Endothelial cell of umbilical vein (primary cell): ENCODE results near the gene WHRN. TPM values are rescaled to one million over a fixed set of nuclear protein-coding genes. Genes with fewer than 3 reads are reported as not detected.

Experiments used
- BruUV-seq: library from RNA; stranded (reverse); fragments of 400-500 nt; replicated peaks from 2 replicates; lab custom pipeline; 2021; lab: Mats Ljungman, UMichigan
- CTCF ChIA-PET: fragments of 300-600, 350-600 bp; sonication (Branson Sonifier 250); formaldehyde crosslinking; loops from one replicate; lab custom pipeline; 2021; ENCODE audit warnings: antibody characterized with exemption, inconsistent platforms; lab: Charles Lee
- POLR2A ChIA-PET: fragments of 300-600, 350-600 bp; sonication (Branson Sonifier 250); formaldehyde crosslinking; loops from one replicate; lab custom pipeline; 2021; ENCODE audit warnings: antibody characterized with exemption, inconsistent platforms; lab: Charles Lee
- DNase-seq: peaks from one replicate; pipeline ENCODE4 v3.0.0-alpha.2; 2011; ENCODE audit warnings: low read depth, low spot score
- FAIRE-seq: peaks from 2 replicates; lab custom pipeline; 2011; peaks lifted over from hg19 to GRCh38; lab: Jason Lieb, UNC
- H2AFZ ChIP-seq: 2 replicates; pipeline ENCODE4 v1.6.0; 2012; ENCODE audit warnings: low read depth, low read length, control low read depth, inconsistent platforms
- H3K27ac ChIP-seq: 2 replicates; pipeline ENCODE4 v1.5.1; 2011; ENCODE audit warnings: low read depth, mild to moderate bottlenecking, control low read depth, low read length, moderate library complexity; ENCODE audit not compliant: insufficient read depth
- H3K27me3 ChIP-seq, 2 experiments: 2 replicates each; pipeline versions ENCODE4 v1.6.0 to v1.6.1; 2011; ENCODE audit warnings: low read length in 2 of 2, mixed read lengths in 1 of 2; ENCODE audit not compliant: control insufficient read depth in 2 of 2, insufficient read depth in 2 of 2
- H3K36me3 ChIP-seq, 2 experiments: 2 replicates in 1 of 2; 3 replicates in 1 of 2; pipeline ENCODE4 v1.5.1; 2011; ENCODE audit warnings: low read length in 2 of 2, mild to moderate bottlenecking in 1 of 2, moderate library complexity in 1 of 2; ENCODE audit not compliant: control insufficient read depth in 2 of 2, insufficient read depth in 2 of 2; ENCODE audit errors: extremely low read depth in 1 of 2
- H3K4me1 ChIP-seq: 3 replicates; pipeline ENCODE4 v1.5.1; 2011; ENCODE audit warnings: mild to moderate bottlenecking, low read length; ENCODE audit not compliant: control insufficient read depth, insufficient read depth; ENCODE audit errors: extremely low read depth
- H3K4me2 ChIP-seq: 2 replicates; pipeline ENCODE4 v1.6.1; 2011; ENCODE audit warnings: low read length, control low read depth, mixed read lengths; ENCODE audit not compliant: insufficient read depth
- H3K4me3 ChIP-seq, 3 experiments: fragments of 200-600 bp in 1 of 3; sonication (generic), shearing (Covaris generic) in 1 of 3; replicated peaks in 1 of 3; 2 replicates each; pipeline ENCODE4 v1.5.1; 2011 to 2016; ENCODE audit warnings: control low read depth in 3 of 3, low read length in 3 of 3, mild to moderate bottlenecking in 2 of 3, inconsistent platforms in 1 of 3, low read depth in 1 of 3, moderate library complexity in 1 of 3; ENCODE audit not compliant: insufficient read depth in 1 of 3
- H3K79me2 ChIP-seq: 2 replicates; pipeline ENCODE4 v1.6.0; 2012; ENCODE audit warnings: low read length, inconsistent platforms; ENCODE audit not compliant: control insufficient read depth, insufficient read depth
- H3K9ac ChIP-seq: replicated peaks from 2 replicates; pipeline ENCODE3; 2011; ENCODE audit warnings: low read length, control low read depth; ENCODE audit not compliant: insufficient read depth; ENCODE audit errors: extremely low read depth
- H3K9me1 ChIP-seq: replicated peaks from 3 replicates; pipeline ENCODE4 v1.6.0; 2011; ENCODE audit warnings: mild to moderate bottlenecking, low read length; ENCODE audit not compliant: control insufficient read depth, insufficient read depth; ENCODE audit errors: extremely low read depth
- H3K9me3 ChIP-seq: replicated peaks from 2 replicates; pipeline ENCODE4 v1.5.1; 2012; ENCODE audit warnings: low read length, inconsistent platforms; ENCODE audit not compliant: control insufficient read depth, insufficient read depth
- H4K20me1 ChIP-seq: replicated peaks from 2 replicates; pipeline ENCODE3; 2011; ENCODE audit warnings: mild to moderate bottlenecking, low read length; ENCODE audit not compliant: control insufficient read depth, insufficient read depth; ENCODE audit errors: extremely low read depth
- CTCF ChIP-seq, 2 donors: IDR thresholded peaks; 1 replicate in 1 of 2; 2 replicates in 1 of 2; pipeline ENCODE4 v1.5.1; 2011; ENCODE audit warnings: low read length in 2 of 2, mild to moderate bottlenecking in 2 of 2, moderate library complexity in 2 of 2, control low read depth in 1 of 2, inconsistent platforms in 1 of 2, low read depth in 1 of 2; ENCODE audit not compliant: insufficient read depth in 1 of 2; ENCODE audit errors: extremely low read depth in 1 of 2
- EZH2 ChIP-seq: IDR thresholded peaks from 2 replicates; pipeline ENCODE4 v1.6.1; 2012; ENCODE audit warnings: borderline replicate concordance, low read depth, mild to moderate bottlenecking, moderate library complexity, low read length, inconsistent platforms; ENCODE audit not compliant: severe bottlenecking
- FOS ChIP-seq: IDR thresholded peaks from 2 replicates; pipeline ENCODE4 v1.6.1; 2011; ENCODE audit warnings: mild to moderate bottlenecking, low read length, moderate library complexity, borderline replicate concordance; ENCODE audit not compliant: insufficient read depth
- GATA2 ChIP-seq: IDR thresholded peaks from 2 replicates; pipeline ENCODE4 v1.7.0; 2011; ENCODE audit warnings: low read depth, mild to moderate bottlenecking, moderate library complexity, mixed read lengths, low read length; ENCODE audit not compliant: insufficient read length, insufficient read depth
- JUN ChIP-seq: IDR thresholded peaks from 2 replicates; pipeline ENCODE4 v1.6.1; 2011; ENCODE audit warnings: borderline replicate concordance, low read depth; ENCODE audit not compliant: insufficient read length, insufficient read depth
- MAX ChIP-seq: IDR thresholded peaks from 2 replicates; pipeline ENCODE4 v1.6.1; 2011; ENCODE audit not compliant: insufficient read depth, insufficient read length
- MYC ChIP-seq: IDR thresholded peaks from one replicate; pipeline ENCODE4 v1.6.1; 2011; ENCODE audit warnings: mild to moderate bottlenecking, low read depth, low read length
- POLR2A ChIP-seq: IDR thresholded peaks from 2 replicates; pipeline ENCODE4 v1.6.1; 2012; ENCODE audit warnings: low read depth, mild to moderate bottlenecking, control low read depth, low read length
- POLR2AphosphoS5 ChIP-seq: IDR thresholded peaks from 2 replicates; pipeline ENCODE4 v1.6.1; 2012; ENCODE audit warnings: low read depth, mild to moderate bottlenecking, control low read depth, low read length, moderate library complexity; ENCODE audit not compliant: insufficient read depth
- dilution Hi-C: fragments of 300-500 bp; cut with MboI; formaldehyde crosslinking; loops from one replicate; pipeline ENCODE4 v1.15.0; 2019; ENCODE audit warnings: low sequenced_read_pairs; ENCODE audit not compliant: extremely low pct_ligation_motif_present
- intact Hi-C: fragments of 100-400 bp; cut with micrococcal nuclease; formaldehyde crosslinking; loops from one replicate; pipeline ENCODE4 v1.10.0; 2022
- polyA plus RNA-seq, 4 experiments: library from polyadenylated mRNA; depleted of rRNA in 3 of 4; stranded (reverse) in 3 of 4; unstranded in 1 of 4; fragments of >200 nt; gene quantifications; 2 replicates each; pipeline versions ENCODE4 v1.2.1 to v1.2.3, GENCODE V29; 2011 to 2012; ENCODE audit warnings: missing spikeins in 1 of 4
- total RNA-seq: library from RNA; stranded (reverse); gene quantifications from 2 replicates; pipeline ENCODE4 v1.2.3, GENCODE V29; 2021

WHRN gene
- total and polyA plus RNA-seq, 2 donors (not counting 3 experiments of a cell fraction or from before 2014, with no cell fraction given): 0.35 to 0.69 TPM

GRCh38 chr9:114459464-114459863, 45.8 kb downstream of the WHRN start:
- Histone ChIP-seq H3K9me1 (no peaks in the 10 kb centered on the region), H3K4me1 (no peaks in the 10 kb centered on the region), H3K36me3 (no peaks in the 10 kb centered on the region), H2AFZ (no peak overlapping the region), H3K9ac (no peak overlapping the region), H3K79me2 (no peaks in the 10 kb centered on the region), H3K4me3 (no peak overlapping the region), H3K27ac (no peak overlapping the region), H4K20me1 (no peaks in the 10 kb centered on the region), H3K27me3 (peaks cover 2 to 9% of the 10 kb centered on the region in 2 experiments), H3K4me2 (no peak overlapping the region), H3K9me3 (no peaks in the 10 kb centered on the region)
- dilution Hi-C loops: no loop called here
- ChIA-PET POLR2A (no interaction called here), CTCF (interaction anchor here (1.3 kb wide), 1 partner anchor 15 kb away, joined by 3 read pairs; no protein-coding TSS in a partner anchor)
- DNase-seq: no peak
- intact Hi-C loops: no loop called here
- no peak for FAIRE-seq
- BruUV-seq: no TSS peak
- TF ChIP-seq JUN: no peak
- TF ChIP-seq MYC: no peak
- TF ChIP-seq MAX: no peak

GRCh38 chr9:114456929-114457328, 48.3 kb downstream of the WHRN start:
- no peak overlapping the region for H3K4me2 ChIP-seq
- CTCF ChIA-PET: interaction anchor here (0.6 to 1.5 kb wide), 2 partner anchors 23 to 50 kb away, joined by 3 read pairs; no protein-coding TSS in a partner anchor

More at GRCh38 chr9:114456929-114457328, 48.3 kb downstream of the WHRN start:
- H3K79me2 ChIP-seq: no peaks in the 10 kb centered on the region
- H3K9me3 ChIP-seq: no peaks in the 10 kb centered on the region
- DNase-seq: no peak
- no peaks in the 10 kb centered on the region for H3K4me1 ChIP-seq
- H3K9ac ChIP-seq: no peak overlapping the region
- intact Hi-C loops (no loop called here), dilution Hi-C loops (no loop called here)
- no TSS peak for BruUV-seq
- H3K36me3 ChIP-seq: no peaks in the 10 kb centered on the region
- POLR2A ChIA-PET: no interaction called here
- TF ChIP-seq POLR2AphosphoS5 (no peak), GATA2 (no peak), MAX (no peak), EZH2 (no peak), FOS (no peak), MYC (no peak), CTCF (IDR thresholded peaks at IDR 0.05; ENCODE audit: extremely low read depth in 1 of 2, insufficient read depth in 1 of 2, low read depth in 1 of 2, low read length in 2 of 2) (no peak), JUN (no peak), POLR2A (no peak)
- H3K4me3 ChIP-seq: no peak overlapping the region
- no peak overlapping the region for H3K27ac ChIP-seq
- H4K20me1 ChIP-seq: no peaks in the 10 kb centered on the region
- FAIRE-seq: no peak
- H2AFZ ChIP-seq: no peak overlapping the region
- peaks cover 2 to 11% of the 10 kb centered on the region in 2 experiments for H3K27me3 ChIP-seq
- no peaks in the 10 kb centered on the region for H3K9me1 ChIP-seq
